NCI-H1092 treated with DMSO at 0.1 percent for 48 hours (cell line): ENCODE results near the gene CCDC15.
"Not testable (repeated sequence)": the region's sequence is repeated elsewhere in the genome, so short reads cannot be mapped to it uniquely, and the experiment has no call there.

ENCODE experiments used
- DNase-seq: peaks from one replicate; lab custom pipeline; 2025; lab: John Stamatoyannopoulos, UW

Gene CCDC15

DNA sequence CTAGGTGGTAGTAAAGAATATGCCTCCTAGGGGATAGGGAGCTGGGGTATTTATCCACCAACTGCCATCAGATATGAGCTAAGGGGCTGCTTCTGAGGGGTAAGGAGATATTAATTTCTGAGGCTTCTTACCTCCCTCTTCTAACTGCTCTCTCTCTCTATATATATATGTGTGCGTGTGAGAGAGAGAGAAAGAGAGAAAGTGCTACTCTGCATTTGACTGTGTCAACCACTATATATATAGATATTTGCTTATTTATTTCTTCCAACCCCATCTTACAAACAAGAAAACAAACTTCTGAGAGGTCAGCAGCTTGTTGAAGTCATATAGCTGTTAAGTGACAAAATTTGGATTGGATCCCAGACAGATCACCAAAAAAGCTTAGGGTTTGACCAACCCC lies 12.3 kb upstream of the CCDC15 start:
- DNase-seq: no peak

GRCh38 chr11:124942466-124943253 lies 11.3 kb upstream of the CCDC15 start:
- DNase-seq: peak; percentile 9

DNA sequence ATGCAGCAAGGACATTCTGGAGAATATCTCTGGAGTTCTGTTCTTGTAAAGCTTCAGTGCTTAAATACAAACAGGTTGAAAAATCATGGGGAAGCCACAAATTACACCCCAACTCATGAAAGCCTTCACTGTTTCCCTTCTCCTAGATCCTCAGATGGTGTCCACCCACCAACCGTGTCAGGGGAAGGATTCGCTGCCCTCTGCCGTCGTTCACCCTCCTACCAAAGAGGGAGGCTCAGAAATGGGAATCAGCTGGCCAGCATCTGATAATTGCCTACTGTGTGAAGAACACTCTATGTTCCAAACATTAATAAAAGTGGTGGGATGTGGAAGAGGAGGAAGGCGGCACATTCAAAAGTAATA lies 10.8 kb upstream of the CCDC15 start:
- DNase-seq: no peak

DNA sequence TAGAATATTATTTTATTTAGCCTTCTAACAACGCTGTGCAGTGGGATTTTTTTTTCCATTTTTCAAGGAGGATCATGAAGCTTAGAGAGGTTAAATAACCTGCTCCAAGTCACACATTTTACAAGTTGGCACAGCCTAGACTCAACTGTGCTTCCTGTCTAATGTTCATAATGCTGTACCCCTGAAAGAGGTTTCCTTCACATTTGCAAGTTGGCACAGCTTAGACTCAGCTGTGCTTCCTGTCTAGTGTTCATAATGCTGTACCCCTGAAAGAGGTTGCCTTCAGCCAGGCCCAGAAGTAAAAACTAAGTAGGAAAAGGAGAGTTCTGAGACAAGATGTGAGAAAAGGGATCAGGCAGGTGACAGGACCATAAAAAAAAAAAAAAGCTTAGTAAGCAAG lies 10.3 kb upstream of the CCDC15 start:
- DNase-seq: no peak

GRCh38 chr11:124944565-124944964 lies 9.4 kb upstream of the CCDC15 start:
- DNase-seq: no peak

- no peak for DNase-seq
These were observed 8.2 kb upstream of the CCDC15 start for GRCh38 chr11:124945826-124946225.

DNA sequence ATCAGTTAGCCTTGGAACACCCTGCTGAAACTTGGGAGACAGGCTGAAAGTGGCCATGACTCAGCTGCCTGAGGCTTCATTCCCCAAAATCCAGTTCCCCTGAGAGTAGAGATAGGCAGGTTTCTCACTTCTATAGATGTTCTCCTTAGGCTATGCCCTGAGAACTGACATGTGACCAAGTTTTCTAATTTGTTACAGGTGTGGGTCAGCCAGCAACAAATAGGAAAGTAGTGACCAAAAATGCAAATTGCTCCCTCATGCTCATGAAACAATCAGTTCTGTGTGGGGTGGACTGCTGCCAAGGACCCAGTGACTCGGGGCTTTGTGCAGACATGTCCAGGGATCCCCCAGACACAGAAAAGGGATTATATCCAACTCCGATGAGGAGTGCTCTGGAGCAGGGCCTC lies 7.3 kb upstream of the CCDC15 start:
- DNase-seq: no peak

DNA sequence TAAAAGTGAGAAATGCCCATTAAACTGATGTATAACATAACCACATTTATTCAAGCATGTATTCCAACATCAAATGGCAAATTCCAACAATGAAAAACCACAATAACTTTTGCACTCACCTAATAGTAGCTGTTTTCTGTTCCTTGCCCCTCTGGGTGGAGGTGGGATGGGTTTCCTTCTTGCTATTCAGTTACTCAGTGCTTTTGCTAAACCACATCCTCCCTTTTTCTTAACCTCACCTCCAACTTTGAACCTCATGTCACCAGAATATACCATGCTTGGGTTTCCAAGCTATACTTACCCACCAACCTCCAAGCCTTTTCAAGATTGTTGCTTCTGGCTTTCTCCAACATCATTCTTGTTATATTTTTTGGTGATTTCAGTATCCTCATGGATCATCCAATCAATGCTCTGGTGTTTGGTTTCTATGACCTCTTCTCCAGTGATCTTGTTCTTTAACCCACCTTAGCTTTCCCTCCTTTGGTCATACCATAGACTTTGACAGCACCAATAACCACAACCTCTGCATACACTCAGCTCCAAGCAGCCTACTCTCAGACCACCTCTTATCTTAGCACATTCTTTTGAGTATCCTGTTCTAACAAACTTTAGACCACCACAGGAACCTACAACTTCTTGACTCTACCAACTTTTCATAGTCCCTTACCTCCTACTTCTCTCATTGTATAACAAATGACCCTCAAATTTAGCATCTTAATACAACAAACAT lies 3.2 kb upstream of the CCDC15 start:
- DNase-seq: no peak

DNA sequence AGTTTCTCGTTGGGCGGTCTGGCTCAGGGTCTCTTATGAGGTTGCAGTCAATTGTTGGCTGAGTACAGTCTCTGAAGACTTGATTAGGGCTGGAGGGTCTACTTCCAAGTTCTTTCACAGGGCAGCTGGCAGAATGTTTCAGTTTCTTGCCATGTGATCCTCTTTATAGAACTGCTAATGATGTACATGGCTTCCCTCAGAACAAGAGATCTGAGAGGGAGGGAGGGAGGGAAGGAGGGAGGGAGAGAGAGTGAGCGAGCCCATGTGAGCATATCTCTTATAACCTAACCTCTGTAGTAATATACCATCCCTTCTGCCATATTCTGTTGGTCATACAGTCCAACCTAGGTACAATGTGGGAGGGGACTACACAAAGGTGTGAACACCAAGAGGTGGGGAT lies 2.7 kb upstream of the CCDC15 start:
- no peak for DNase-seq

DNA sequence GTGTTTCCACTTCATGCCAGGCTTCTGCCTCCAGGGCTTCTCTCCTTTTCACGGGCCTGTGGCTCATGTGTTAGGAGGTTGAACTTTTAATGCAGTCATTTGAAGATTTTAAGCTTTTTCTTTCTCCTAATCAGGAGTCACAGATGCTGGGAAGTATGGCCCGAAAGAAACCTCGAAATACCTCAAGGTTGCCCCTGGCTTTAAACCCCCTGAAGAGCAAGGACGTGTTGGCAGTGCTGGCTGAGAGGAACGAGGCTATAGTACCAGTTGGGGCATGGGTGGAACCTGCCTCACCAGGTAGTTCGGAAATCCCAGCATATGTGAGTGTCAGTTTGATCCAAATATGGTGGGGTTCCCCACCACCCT lies 571 bp downstream of the CCDC15 start:
- DNase-seq: peak; percentile 56

DNA sequence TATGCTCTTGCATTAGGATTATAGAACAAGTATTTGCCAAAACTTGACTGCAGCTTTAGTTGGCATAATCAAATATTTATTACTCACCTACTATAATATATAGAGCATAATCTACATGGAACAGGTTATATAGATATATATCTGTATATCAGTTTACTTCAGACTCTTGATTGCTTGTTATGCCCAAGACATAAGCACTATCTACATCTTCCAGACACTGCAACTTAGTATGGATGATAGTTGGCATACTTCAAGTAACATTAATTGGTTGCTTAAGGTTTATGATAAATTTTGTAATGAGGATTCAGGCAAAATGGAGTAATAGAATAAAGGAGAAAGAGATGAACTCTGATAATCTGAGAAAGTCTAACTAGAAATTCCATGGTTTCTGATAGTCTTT lies 1.0 kb downstream of the CCDC15 start:
- DNase-seq: no peak

DNA sequence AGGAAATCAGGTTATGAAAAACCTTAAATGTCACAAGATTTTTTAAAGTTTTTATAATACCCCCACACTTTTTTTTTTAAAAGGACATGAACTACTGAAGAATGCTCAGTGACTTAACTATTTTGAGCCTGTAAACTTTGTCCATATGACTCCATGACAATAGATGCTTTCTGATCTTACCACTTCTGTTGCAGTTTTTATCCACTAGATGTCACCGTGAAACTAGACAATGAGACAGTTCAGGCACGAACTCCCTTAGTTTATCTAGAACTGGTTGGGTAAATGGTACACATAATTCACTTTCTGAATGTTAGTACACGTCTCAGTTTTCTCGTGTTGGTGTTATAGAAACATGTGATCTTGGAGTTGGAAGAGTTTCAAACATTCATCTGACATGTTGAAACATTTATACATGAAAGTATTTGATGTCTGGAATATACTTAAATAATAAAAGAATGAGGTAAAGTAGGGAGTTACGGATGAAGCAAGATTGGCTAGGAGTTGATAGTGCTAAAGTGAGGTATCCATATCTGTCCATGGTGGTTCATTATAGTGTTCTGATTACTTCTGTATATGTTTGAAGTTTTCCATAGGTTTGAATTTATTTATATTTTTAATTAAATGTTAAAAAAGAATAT lies 8.1 kb downstream of the CCDC15 start:
- DNase-seq: peak; percentile 53

- DNase-seq: not testable (repeated sequence)
These were observed 14.2 kb downstream of the CCDC15 start for GRCh38 chr11:124968197-124968596.

GRCh38 chr11:124970925-124971324 lies 16.9 kb downstream of the CCDC15 start:
- no peak for DNase-seq

DNA sequence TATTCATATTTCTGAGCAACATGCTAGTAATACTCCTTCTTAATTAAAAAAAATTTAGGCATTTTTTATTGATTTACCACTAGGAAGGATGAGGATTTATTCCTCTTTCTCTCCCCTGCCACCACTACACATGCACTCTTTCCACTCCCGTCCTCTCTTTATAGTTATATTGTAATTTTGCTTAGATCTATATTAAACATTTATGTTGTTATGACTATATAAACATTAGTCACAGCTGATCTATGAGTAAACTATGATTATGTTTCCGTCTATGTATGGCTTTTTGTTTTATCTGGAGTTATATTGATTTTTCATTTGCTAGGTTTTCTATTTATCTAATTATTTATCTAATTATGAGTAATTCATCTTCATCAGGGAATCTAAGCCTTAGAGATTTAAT lies 17.8 kb downstream of the CCDC15 start:
- no peak for DNase-seq

DNA sequence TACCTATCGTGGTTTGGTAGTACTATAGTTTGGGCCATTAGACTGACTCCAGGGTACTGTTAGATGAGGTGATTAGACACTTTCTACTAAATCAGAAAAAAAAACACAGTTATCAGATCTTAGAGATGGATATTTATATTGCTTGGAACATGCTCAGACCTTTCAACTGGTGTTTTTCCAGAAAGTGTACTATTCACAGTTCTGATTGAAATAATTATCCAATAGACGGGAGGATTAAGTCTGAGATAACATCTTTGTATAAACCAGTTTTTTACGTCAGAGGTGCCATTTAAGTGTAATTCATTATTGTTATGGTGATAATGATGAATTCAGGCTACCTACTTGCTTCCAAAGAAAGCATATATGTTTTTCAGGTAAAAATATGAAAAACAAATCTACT lies 22.5 kb downstream of the CCDC15 start:
- DNase-seq: no peak

GRCh38 chr11:124977006-124977405 lies 23.0 kb downstream of the CCDC15 start:
- no peak for DNase-seq

GRCh38 chr11:124978316-124978715 lies 24.3 kb downstream of the CCDC15 start:
- DNase-seq: no peak

- no peak for DNase-seq
These were observed 28.0 kb downstream of the CCDC15 start for GRCh38 chr11:124982043-124982442.

- DNase-seq: no peak
These were observed 29.9 kb downstream of the CCDC15 start for GRCh38 chr11:124983674-124984511.

DNA sequence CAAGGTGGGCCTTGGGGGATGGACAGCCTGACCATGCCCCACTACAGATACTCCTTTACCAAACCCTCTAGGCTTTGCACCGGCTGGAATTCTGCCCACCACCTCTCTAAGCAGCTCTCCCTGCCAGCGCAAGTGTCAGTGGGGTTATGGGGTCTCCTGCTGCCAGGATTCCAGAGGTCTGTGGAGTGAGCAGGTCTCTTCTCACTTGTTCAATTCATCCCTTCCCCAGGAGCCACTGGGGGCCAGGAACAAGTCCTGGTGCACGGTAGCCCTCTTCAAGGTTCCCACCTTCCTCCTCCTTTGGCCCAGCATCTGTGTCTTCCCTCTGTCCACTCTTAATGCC lies 30.5 kb downstream of the CCDC15 start:
- no peak for DNase-seq

GRCh38 chr11:124987096-124987495 lies 33.1 kb downstream of the CCDC15 start:
- DNase-seq: no peak
